ENCODE results near the gene ASTL.

DNA sequence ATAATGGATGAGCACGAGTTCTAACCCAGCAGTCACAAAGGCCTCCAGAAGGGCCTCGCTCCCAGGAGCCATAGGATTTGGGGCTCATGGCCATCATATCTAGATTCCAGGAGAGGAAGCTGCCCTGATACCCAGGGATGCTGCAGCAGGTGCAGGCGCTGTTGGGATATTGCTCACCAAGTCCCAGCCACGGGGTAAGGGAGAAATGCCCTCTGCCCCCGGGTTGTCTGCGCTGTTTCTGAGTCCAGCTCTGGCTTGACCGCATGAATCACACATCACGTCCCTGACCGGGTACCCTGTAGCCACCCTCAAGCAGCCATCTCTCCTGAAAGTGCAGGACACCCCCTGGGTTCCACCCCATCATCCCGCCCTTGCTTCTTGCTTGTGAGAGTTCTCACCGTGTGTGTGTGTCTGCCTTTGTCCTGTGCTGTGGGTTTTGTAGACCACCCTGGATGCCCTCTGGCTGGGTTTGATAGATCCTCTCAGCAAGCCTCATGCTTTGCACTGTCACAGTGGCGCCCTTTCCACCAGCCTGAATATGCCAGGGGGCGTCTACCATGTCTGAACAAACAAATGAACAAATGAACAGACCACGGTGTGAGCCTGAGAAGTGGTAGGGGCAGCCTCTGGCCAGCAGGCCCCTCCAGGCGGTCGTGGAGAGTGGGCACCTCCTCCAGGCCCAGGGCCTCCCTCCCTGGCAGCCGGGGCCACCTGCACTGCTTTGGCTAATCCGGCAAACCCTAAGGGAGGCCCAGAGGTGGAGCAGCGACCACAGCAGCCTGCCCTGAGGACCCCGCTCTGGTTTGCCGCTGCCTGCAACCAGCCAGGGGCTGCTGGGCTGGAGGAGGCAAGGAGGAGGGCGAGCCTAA lies 54.1 kb downstream of the ASTL start:
- TF ChIP-seq CTCF (IDR thresholded peaks at IDR 0.05 in 4 of 5, conservative IDR thresholded peaks at IDR 0.05 in 1 of 5) (no peak), POLR2A (IDR thresholded peaks at IDR 0.05) (no peak)

All from gastrocnemius medialis (tissue), 4 donors.